H54 (cell line): ENCODE results near the gene PCDHGA1.
"Not testable (repeated sequence)": the region's sequence is repeated elsewhere in the genome, so short reads cannot be mapped to it uniquely, and the experiment has no call there.

Experiments
- DNase-seq: peaks from one replicate; pipeline ENCODE4 v3.0.0; 2011; ENCODE audit warnings: low spot score, mixed read lengths; ENCODE audit not compliant: insufficient read length
- FAIRE-seq: peaks from 3 replicates; lab custom pipeline; 2011; peaks lifted over from hg19 to GRCh38; lab: Jason Lieb, UNC
- POLR2A ChIP-seq: IDR thresholded peaks from 2 replicates; pipeline ENCODE4 v1.6.1; 2011; ENCODE audit warnings: low read depth, mild to moderate bottlenecking, low read length

PCDHGA1 gene

GRCh38 chr5:141359790-141360426, 29.6 kb downstream of the PCDHGA1 start, which contains the start of gene PCDHGB2:
TSS of gene PCDHGB2 (plus strand) at chr5:141359994. CDS start at chr5:141360136, 142 bp downstream.
- FAIRE-seq = no peak
- no peak for TF ChIP-seq POLR2A
- peak; percentile 44 for DNase-seq

- no peak for FAIRE-seq
- DNase-seq = no peak
These were observed 30.4 kb downstream of the PCDHGA1 start for GRCh38 chr5:141360685-141361084.

GRCh38 chr5:141362719-141363118, 32.4 kb downstream of the PCDHGA1 start:
- FAIRE-seq = no peak
- DNase-seq = no peak
- no peak for TF ChIP-seq POLR2A

More at GRCh38 chr5:141360685-141361084, 30.4 kb downstream of the PCDHGA1 start:
- TF ChIP-seq POLR2A = no peak

- FAIRE-seq (no peak), DNase-seq (no peak)
- TF ChIP-seq POLR2A = no peak
These were observed 33.8 kb downstream of the PCDHGA1 start, which contains the start of gene PCDHGA5 for GRCh38 chr5:141363952-141364660. TSS of gene PCDHGA5 (plus strand) at chr5:141364162. CDS start at chr5:141364331, 169 bp downstream.

- TF ChIP-seq POLR2A = no peak
- no peak for FAIRE-seq
- DNase-seq = no peak
These were observed 35.9 kb downstream of the PCDHGA1 start for GRCh38 chr5:141366016-141366896.

GRCh38 chr5:141369994-141370848, 39.9 kb downstream of the PCDHGA1 start, which contains the start of gene PCDHGB3:
TSS of gene PCDHGB3 (plus strand) at chr5:141370242. CDS start at chr5:141370395, 153 bp downstream.
- FAIRE-seq (no peak), DNase-seq (peak; percentile 38)
- TF ChIP-seq POLR2A = no peak

- FAIRE-seq (no peak), DNase-seq (no peak)
- no peak for TF ChIP-seq POLR2A
These were observed 41.5 kb downstream of the PCDHGA1 start for GRCh38 chr5:141371572-141372475.

GRCh38 chr5:141373673-141374317, 43.5 kb downstream of the PCDHGA1 start, which contains the start of gene PCDHGA6:
TSS of gene PCDHGA6 (plus strand) at chr5:141373891. CDS start at chr5:141374084, 193 bp downstream.
- FAIRE-seq = no peak
- no peak for TF ChIP-seq POLR2A
- no peak for DNase-seq

- FAIRE-seq = no peak
- TF ChIP-seq POLR2A = no peak
- DNase-seq = no peak
These were observed 44.3 kb downstream of the PCDHGA1 start for GRCh38 chr5:141374627-141375026.

- not testable (repeated sequence) for FAIRE-seq, DNase-seq
These were observed 45.3 kb downstream of the PCDHGA1 start for GRCh38 chr5:141375444-141376155.
